ENCODE results near the gene ATE1.
"Not testable (repeated sequence)": the region's sequence is repeated elsewhere in the genome, so short reads cannot be mapped to it uniquely, and the experiment has no call there.

ATE1 gene

GRCh38 chr10:121926157-121926556 is 1.7 kb downstream of the ATE1 start:
- no peak for TF ChIP-seq CTCF (IDR thresholded peaks at IDR 0.05; ENCODE audit: low read length)
- no peak for TF ChIP-seq EZH2 (IDR thresholded peaks at IDR 0.05; ENCODE audit: borderline replicate concordance, low read length)
- peaks cover 28% of the 10 kb centered on the region for H3K79me2 ChIP-seq (ENCODE audit: insufficient read depth, low read length)
- H3K36me3 ChIP-seq (ENCODE audit: insufficient read depth, low read length), result peaks cover 22% of the 10 kb centered on the region
- H3K4me3 ChIP-seq (ENCODE audit: low read depth, low read length, poor library complexity, severe bottlenecking), result peak overlapping the region; percentile 96
- H4K20me1 ChIP-seq (ENCODE audit: insufficient read depth, low read length), result no peaks in the 10 kb centered on the region
- H3K9me3 ChIP-seq (ENCODE audit: low read length), result no peaks in the 10 kb centered on the region
- no peak overlapping the region for H3K9ac ChIP-seq (ENCODE audit: low read length)
- H3K27ac ChIP-seq (ENCODE audit: low read depth, low read length, poor library complexity, severe bottlenecking), result no peak overlapping the region
- H3K4me2 ChIP-seq (ENCODE audit: low read length), result peak overlapping the region; percentile 83
- peaks cover 41% of the 10 kb centered on the region for H3K4me1 ChIP-seq (ENCODE audit: insufficient read depth, low read length, severe bottlenecking)
- H3K27me3 ChIP-seq (ENCODE audit: insufficient read depth, low read length), result no peaks in the 10 kb centered on the region
- H3K9me2 ChIP-seq (ENCODE audit: low read depth, low read length), result no peaks in the 10 kb centered on the region
- H2AFZ ChIP-seq (ENCODE audit: low read length), result no peak overlapping the region
- H3F3A ChIP-seq (ENCODE audit: insufficient read depth, low read length), result no peaks in the 10 kb centered on the region

- no peak for TF ChIP-seq CTCF (IDR thresholded peaks at IDR 0.05; ENCODE audit: low read length)
- no peak for TF ChIP-seq EZH2 (IDR thresholded peaks at IDR 0.05; ENCODE audit: borderline replicate concordance, low read length)
- Histone ChIP-seq H3K27me3 (ENCODE audit: insufficient read depth, low read length) (no peaks in the 10 kb centered on the region), H3K9me3 (ENCODE audit: low read length) (no peaks in the 10 kb centered on the region), H3K4me1 (ENCODE audit: insufficient read depth, low read length, severe bottlenecking) (peaks cover 42% of the 10 kb centered on the region), H3K9me2 (ENCODE audit: low read depth, low read length) (no peaks in the 10 kb centered on the region), H3K4me2 (ENCODE audit: low read length) (no peak overlapping the region), H3F3A (ENCODE audit: insufficient read depth, low read length) (no peaks in the 10 kb centered on the region), H3K4me3 (ENCODE audit: low read depth, low read length, poor library complexity, severe bottlenecking) (no peak overlapping the region), H3K27ac (ENCODE audit: low read depth, low read length, poor library complexity, severe bottlenecking) (no peak overlapping the region), H2AFZ (ENCODE audit: low read length) (no peak overlapping the region), H3K79me2 (ENCODE audit: insufficient read depth, low read length) (peaks cover 16% of the 10 kb centered on the region), H3K36me3 (ENCODE audit: insufficient read depth, low read length) (peaks cover 57% of the 10 kb centered on the region), H3K9ac (ENCODE audit: low read length) (no peak overlapping the region), H4K20me1 (ENCODE audit: insufficient read depth, low read length) (no peaks in the 10 kb centered on the region)
These were observed 6.4 kb downstream of the ATE1 start for GRCh38 chr10:121921238-121921931.

GRCh38 chr10:121919666-121920065 is 8.2 kb downstream of the ATE1 start:
- H3K36me3 ChIP-seq (ENCODE audit: insufficient read depth, low read length), result peaks cover 70% of the 10 kb centered on the region
- peak overlapping the region; percentile 19; the same call in 1 of the 2 replicates for H3K4me2 ChIP-seq (ENCODE audit: low read length)
- H3K9me2 ChIP-seq (ENCODE audit: low read depth, low read length), result no peaks in the 10 kb centered on the region

GRCh38 chr10:121918800-121919199 is 9.0 kb downstream of the ATE1 start:
- not testable (repeated sequence) for H3K9me2 ChIP-seq (ENCODE audit: low read depth, low read length); H3K9ac ChIP-seq (ENCODE audit: low read length); H3K4me3 ChIP-seq (ENCODE audit: low read depth, low read length, poor library complexity, severe bottlenecking); H3K9me3 ChIP-seq (ENCODE audit: low read length); H2AFZ ChIP-seq (ENCODE audit: low read length); H3F3A ChIP-seq (ENCODE audit: insufficient read depth, low read length); H3K4me2 ChIP-seq (ENCODE audit: low read length); H3K79me2 ChIP-seq (ENCODE audit: insufficient read depth, low read length); H3K27me3 ChIP-seq (ENCODE audit: insufficient read depth, low read length); H4K20me1 ChIP-seq (ENCODE audit: insufficient read depth, low read length)
- H3K4me1 ChIP-seq (ENCODE audit: insufficient read depth, low read length, severe bottlenecking), result peaks cover 35% of the 10 kb centered on the region
- H3K36me3 ChIP-seq (ENCODE audit: insufficient read depth, low read length), result peaks cover 74% of the 10 kb centered on the region
- H3K27ac ChIP-seq (ENCODE audit: low read depth, low read length, poor library complexity, severe bottlenecking), result peak overlapping the region; percentile 87

More at GRCh38 chr10:121919666-121920065, 8.2 kb downstream of the ATE1 start:
- no peaks in the 10 kb centered on the region for H3K27me3 ChIP-seq (ENCODE audit: insufficient read depth, low read length)
- no peak for TF ChIP-seq CTCF (IDR thresholded peaks at IDR 0.05; ENCODE audit: low read length)
- TF ChIP-seq EZH2 (IDR thresholded peaks at IDR 0.05; ENCODE audit: borderline replicate concordance, low read length), result no peak
- H3K79me2 ChIP-seq (ENCODE audit: insufficient read depth, low read length), result peaks cover 8% of the 10 kb centered on the region; the same call in 1 of the 2 replicates
- H3K4me1 ChIP-seq (ENCODE audit: insufficient read depth, low read length, severe bottlenecking), result peaks cover 38% of the 10 kb centered on the region
- H4K20me1 ChIP-seq (ENCODE audit: insufficient read depth, low read length), result no peaks in the 10 kb centered on the region
- H2AFZ ChIP-seq (ENCODE audit: low read length), result no peak overlapping the region
- H3K9me3 ChIP-seq (ENCODE audit: low read length), result no peaks in the 10 kb centered on the region
- no peak overlapping the region for H3K9ac ChIP-seq (ENCODE audit: low read length)
- H3K27ac ChIP-seq (ENCODE audit: low read depth, low read length, poor library complexity, severe bottlenecking), result peak overlapping the region; percentile 87
- no peaks in the 10 kb centered on the region for H3F3A ChIP-seq (ENCODE audit: insufficient read depth, low read length)
- no peak overlapping the region for H3K4me3 ChIP-seq (ENCODE audit: low read depth, low read length, poor library complexity, severe bottlenecking)

Data from OCI-LY1 (cell line).